ENCODE results near the gene GRIN1.

The GRIN1 gene

DNA sequence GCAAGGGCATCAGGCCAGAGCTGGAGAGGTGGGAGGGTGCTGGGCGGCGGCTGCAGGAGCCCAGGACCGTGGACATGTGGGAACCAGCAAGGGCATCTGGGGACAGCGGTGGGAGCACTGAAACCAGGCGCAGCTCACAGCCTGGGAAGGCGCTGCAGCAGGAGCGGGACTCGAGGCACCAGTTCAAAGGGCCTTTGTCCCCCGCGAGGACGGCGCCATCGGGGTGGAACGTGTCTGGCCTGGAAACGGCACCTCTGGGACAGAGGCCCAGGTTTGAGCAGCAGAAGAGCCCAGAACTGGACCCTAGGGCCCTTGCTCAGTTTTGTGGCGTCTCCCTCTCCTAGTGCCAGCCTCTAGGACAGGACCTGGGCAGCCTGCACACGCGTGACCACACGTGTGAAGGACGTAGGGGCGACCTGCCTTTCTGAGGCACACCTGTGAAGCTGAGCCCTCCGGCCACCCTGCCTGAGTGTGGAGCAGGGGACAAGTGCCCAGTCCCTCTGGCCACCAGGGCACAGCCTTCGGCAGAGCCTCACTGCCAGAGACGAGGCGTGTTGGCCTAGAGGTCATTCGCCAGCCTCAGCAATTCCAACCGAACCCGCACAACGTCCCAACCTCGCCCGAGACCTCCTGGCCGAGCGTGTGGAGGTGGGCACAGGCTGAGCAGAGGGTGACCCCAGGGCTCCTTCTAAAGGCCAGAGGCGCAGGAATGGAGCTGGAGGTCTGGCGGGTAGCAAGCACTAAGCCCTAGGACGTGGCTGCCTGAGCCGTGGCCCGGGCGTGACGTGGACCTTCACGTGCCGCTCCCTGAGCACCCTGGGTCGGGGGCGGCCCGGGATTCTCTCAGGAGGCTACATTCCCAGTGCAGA lies 35.1 kb downstream of the GRIN1 start:
- in situ Hi-C loops (cut with MboI; ENCODE audit: low sequenced_read_pairs), result no loop called here

DNA sequence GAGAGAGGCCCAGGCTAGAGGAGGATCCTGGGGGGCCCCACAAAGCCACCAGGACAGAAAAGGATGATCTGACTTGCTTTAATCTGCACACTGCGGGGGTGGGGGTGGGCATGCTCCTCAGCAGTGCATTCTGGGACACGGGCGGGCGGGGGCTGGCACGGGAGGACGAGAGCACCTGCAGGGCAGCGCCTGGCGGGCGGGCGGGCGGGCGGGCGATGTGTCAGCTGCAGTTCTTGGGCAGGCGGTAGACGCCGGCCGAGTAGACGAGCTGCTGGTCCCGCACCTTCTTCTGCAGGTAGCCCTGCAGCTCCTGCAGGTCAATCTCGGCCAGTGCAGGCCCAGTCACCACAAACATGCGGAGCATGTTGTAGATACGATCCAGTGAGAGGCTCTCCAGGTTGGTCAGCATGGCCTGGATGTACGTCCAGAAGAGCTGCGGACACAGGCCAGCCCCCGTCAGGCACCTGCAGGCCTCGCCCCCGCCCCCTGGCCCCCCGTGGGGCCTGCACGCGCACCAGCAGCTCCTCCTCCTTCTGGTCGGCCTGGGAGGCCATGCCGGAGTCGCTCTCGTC lies 35.9 kb downstream of the GRIN1 start:
- in situ Hi-C loops (cut with MboI; ENCODE audit: low sequenced_read_pairs), result no loop called here

DNA sequence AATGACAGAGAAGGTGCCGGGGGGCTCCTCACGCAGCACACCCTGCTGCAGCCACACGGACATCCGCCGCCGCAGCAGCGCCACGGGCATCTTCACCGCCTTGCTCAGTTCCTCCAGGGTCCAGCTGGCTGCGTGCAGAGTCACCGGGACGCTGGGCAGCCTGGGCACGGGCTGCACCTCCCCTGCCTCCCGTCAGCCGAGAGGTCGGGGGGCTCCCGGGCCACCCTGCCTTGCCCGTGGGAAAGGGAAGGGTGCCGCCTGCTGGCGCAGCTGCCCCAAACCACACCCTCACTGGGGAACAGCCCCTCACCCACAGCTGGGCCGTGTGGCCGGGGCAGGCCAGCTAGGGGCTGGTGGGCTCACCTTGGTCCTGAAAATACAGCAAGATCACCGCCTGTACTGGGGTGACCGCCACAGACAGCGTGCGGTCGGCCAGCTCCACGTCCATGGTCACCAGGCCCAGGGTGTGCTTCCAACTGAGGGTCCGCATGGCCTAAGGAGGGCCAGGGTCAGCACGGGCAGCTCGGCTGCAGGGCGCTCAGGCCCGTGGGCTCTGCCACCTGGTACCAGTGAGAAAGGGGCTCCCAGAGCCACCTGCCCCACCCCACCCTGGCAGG lies 36.5 kb downstream of the GRIN1 start:
- in situ Hi-C loops (cut with MboI; ENCODE audit: low sequenced_read_pairs), result no loop called here

DNA sequence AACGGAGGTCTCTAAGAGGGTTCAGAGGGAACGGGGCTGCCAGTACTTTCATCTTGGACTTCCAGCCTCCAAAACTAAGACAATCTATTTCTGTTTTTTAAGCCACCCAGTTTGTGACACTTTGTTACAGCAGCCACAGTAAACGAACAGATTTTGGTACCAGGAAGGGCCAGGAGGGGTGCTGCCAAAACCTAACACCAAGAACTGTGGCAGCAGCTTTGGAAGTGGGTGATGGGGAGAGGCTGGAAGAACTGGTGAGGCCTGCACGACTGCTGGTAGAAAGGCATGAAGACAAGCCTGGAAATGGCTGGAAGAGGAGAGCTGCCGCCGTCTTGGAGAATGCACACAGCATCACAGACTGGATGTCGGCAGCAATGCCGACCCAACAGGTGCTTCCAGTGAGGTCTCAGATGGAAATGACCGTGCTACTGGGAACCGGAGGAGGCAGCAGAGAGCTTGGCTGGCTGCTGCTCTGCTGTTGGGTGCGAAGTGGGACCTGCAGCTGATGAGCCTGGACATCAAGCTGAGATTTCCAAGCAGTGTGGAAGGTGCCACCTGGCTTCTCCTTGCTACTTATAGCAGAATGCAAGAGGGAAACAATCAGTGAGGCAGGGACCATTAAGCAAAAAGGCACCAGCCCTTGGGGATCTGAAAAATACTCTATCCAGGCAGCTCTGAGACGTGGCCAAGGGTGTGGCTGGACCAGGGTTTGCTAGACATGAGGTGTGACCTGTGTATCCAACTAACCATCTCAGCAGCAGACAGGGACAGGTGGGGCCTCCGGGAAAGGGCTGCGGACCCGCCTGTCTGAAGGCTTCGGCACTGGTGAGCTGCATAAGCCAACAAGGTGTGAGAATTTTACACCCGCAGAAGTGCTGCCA lies 37.6 kb downstream of the GRIN1 start:
- in situ Hi-C loops (cut with MboI; ENCODE audit: low sequenced_read_pairs), result no loop called here

DNA sequence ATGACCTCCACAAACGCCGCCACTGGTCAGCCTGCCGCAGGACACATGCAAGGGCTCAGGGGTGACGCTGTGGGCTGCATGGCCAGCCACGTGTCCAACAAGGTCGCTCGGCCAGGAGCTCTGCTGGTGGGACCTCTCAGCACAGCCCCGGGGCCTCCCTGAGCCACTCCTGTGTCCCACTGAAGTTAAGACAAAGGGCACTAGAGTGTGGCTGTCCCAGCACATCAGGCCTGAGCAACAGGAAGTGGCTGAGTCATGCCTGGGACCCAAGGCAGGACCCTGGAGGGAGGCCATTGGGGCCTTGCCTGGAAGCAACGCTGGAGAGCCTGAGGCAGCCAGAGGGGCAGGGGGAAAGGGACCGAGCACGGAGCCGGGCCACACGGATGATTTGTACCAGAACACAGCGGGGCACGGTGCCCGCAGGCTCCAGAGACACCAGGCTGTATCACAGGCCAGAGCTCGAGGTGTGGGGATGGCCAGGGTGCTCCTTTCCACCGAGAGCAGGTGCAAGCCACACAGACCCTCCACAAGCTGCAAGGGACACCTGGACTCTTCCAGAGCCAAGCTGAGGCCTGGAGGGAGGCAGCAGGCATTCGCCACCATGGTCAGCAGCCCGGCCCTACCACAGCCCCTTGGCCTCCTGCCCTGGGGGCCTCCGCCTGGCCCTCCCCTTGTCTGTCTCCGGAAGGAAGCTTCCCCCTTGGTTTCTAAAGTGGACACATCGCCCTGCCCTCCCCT lies 39.4 kb downstream of the GRIN1 start:
- in situ Hi-C loops (cut with MboI; ENCODE audit: low sequenced_read_pairs), result no loop called here

DNA sequence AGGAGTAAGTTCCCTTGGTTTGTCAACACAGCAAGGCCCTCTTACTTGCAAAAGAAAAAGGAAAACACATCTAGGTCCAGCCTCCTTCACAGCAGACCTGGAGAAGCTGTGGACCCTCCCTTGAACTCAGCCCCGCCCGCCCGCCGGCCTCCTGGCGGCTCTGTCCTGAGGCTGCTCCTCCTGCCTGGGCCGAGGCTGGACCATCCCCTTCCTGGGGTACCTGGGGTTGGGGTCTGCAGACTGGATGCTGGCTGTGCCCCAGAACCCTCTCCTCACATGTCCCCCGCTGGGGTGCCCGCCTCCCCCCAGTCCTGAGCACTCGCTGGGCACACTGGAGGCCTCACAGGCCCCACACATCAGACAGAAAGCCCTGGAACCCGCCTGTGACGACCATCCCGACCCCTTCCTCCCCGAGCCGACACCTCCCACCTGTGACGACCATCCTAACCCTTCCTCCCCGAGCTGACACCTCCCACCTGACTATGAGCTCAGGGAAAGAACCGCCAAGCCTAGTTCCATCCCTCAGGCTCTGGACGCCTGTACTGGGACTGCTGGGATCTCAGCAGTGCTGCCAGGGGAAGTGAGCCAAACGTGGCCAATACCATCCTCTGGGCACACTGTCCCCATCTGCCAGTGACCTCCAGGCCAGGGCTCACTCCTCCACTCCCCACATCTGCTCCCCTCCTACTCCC lies 40.1 kb downstream of the GRIN1 start:
- in situ Hi-C loops (cut with MboI; ENCODE audit: low sequenced_read_pairs), result no loop called here

DNA sequence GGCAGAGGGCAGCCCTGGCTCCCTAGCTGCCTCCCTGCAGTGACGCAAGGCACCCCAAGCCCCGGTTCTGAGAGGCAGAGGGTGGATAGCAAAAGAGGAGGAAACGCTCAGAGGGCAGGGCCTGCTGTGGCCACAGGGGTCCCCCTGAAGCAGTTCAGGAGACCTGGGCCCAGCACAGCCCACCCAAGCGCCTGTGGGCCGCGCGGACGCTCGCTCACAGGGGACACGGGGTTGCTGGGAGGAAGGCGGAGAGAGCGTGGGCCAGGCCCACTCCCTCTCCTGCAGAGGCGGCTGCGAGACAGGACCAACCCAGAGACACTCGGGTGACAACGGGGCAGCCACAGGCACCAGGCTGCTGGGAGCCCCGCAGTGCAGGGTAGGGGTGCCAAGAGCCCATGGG lies 40.8 kb downstream of the GRIN1 start:
- in situ Hi-C loops (cut with MboI; ENCODE audit: low sequenced_read_pairs), result no loop called here

DNA sequence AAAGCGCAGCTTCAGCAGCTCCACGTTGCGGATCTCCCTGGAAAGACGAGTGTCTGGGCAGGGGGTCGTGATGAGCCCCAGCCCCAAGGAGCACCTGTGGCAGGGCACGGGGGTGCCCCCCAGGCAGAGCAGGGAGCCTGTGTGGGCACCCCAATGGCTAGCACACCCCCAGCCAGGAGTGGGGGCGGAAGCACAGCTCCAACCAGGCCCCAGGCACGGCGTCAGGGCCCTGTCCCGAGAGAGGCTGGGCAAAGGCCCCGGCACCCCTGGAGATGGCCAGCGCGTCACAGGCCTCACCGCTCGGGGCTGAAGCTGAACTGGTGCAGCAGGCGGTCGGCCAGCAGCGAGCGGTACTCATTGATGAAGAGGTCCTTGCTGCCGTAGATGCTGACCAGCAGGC lies 41.5 kb downstream of the GRIN1 start:
- in situ Hi-C loops (cut with MboI; ENCODE audit: low sequenced_read_pairs), result no loop called here

DNA sequence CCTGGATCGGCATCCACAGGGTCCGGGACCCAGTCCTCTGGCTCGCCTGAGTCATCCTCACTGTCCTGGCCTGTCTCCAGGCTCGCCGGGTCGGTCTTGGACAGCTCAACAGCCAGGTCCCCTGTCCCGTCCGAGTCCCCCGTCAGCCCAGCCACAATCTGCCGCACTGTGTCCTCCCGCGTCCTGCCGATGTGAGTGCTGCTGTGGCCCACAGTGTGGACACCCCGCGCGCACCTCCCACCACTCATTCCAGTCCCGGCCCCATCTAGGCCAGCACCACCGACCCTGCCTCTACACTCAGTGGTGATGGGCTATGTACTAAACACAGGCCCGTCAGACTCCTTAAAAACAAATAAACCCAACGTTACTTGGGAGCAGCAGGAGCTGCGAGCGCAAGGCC lies 42.7 kb downstream of the GRIN1 start:
- in situ Hi-C loops (cut with MboI; ENCODE audit: low sequenced_read_pairs), result no loop called here

DNA sequence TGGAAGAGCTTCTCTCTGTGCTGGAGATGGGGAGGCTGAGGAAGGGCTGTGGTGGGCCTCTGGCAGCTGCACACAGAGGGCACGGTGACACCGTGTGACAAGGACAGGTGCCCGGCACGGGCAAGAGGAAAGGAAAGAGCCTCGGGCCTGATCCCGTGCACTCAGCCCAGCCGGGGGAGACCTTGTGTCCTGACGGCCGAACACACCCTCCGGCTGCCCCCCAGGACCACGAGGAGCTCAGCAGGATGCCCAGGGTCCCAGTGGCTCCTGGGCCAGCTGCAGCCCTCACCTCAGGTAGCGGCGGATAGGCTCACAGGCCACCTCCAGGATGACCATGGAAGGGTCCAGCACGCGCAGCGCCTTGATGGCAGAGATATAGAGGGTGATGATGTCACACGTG lies 43.9 kb downstream of the GRIN1 start:
- in situ Hi-C loops (cut with MboI; ENCODE audit: low sequenced_read_pairs), result no loop called here

DNA sequence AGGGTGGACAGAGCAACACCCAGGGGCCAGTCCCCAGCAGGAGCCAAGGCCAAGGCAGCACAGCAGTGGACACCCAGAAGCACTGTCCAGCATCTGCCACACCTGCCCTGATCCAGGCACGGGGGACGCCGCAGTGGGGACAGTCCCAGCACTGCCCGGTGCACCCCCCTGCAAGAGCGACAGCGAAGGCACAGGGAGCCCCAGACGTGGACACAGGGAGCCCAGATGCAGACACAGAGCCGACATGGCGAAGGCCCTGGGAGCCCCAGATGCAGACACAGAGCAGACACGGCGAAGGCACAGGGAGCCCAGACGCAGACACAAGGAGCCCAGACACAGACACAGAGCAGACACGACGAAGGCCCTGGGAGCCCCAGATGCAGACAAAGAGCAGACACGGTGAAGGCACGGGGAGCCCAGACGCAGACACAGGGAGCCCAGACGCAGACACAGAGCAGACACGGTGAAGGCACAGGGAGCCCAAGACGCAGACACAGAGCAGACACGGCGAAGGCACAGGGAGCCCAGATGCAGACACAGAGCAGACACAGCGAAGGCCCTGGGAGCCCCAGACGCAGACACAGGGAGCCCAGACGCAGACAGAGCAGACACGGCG lies 45.1 kb downstream of the GRIN1 start:
- in situ Hi-C loops (cut with MboI; ENCODE audit: low sequenced_read_pairs), result no loop called here

DNA sequence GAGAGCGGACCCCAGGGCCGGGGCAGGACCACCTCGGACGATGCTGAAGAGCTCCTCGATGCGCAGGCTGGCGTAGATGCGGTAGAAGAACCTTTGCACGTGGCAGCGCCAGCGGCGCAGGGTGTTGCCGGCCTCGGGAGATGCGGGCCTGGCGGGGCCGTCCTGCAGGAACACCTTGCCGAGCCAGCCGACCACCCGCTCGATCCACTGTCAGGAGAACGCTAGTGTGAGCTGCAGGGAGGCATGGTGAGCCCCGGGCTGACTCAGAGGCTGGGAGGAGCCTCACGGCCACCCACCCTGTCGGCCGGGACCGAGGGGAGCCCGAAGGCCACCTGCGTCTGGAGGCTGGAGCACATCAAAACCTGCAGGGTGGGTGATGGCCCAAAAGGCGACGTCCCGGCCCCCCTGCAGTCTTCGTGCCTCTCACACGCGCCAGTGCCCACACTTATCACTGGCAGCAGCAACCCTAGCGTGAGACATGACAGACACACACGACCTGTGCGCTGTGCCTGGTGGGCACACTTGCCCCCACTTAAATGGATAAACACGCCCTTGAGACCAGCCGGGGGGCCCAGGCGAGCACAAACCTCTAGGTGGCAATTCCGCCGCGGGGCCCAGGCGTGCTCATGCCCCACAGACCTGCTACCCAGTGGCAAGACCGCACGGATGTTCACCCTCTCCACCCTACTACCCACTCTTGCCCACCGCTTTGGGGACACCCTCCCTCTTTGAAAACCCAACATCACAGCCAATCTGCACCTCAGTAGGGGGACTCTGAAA lies 46.1 kb downstream of the GRIN1 start:
- in situ Hi-C loops (cut with MboI; ENCODE audit: low sequenced_read_pairs), result no loop called here

DNA sequence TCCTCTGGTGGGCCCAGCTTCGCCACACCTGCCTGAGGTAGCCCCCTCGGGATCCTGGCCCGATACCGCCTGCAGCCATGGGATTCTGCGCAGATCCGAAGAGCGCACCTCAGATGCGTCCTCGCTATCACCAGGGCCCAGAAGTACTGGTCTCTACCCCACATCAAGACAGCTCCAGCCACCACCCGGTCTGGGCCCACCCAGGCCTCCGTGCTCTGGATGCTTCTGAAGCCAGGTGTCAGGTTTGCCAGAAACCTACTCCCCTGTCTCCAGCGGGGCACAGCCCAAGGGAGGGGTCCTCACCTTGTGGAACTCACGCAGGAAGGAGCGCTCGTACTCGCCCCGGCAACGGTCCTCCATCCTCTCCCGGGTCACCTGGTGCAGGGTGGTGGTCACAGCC lies 47.0 kb downstream of the GRIN1 start:
- in situ Hi-C loops (cut with MboI; ENCODE audit: low sequenced_read_pairs), result no loop called here

DNA sequence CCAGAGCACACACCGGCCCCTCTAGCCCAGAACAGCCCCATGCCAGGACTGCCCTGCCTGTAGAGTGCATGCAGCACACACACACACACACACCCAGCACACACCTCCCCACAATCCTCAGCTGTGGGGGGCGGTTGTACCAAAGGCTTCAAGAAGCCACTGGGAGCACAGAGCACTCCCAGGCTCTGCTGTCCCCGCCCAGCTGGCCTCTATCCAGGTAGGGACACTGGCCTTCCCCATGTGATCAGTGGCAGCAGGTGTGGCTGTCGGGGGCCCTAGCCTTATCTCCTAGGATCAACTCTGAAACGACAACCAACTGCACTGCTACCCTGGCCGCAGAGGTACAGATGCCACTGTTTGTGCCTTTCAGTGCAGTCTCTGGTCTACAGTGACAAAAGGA lies 47.4 kb downstream of the GRIN1 start:
- in situ Hi-C loops (cut with MboI; ENCODE audit: low sequenced_read_pairs), result no loop called here

DNA sequence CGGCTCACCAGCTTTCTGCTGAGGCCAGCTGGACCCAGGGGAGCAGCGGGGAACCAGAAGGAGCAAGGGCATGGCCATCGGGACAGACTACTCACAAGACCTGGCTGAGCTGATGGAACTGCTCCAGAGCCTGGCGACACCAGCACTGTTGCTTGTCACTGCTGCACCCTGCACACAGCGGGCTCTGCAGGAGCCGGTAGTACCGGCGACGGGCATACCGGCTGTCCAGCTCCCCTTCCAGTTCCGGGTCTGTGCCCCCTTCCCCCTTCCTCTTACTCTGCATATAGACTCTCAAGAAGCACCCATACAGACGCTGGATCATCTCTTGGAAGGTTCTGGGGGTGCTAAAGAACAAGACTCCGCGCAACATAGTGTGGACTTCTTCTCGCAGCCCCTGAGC lies 48.4 kb downstream of the GRIN1 start:
- in situ Hi-C loops (cut with MboI; ENCODE audit: low sequenced_read_pairs), result no loop called here

DNA sequence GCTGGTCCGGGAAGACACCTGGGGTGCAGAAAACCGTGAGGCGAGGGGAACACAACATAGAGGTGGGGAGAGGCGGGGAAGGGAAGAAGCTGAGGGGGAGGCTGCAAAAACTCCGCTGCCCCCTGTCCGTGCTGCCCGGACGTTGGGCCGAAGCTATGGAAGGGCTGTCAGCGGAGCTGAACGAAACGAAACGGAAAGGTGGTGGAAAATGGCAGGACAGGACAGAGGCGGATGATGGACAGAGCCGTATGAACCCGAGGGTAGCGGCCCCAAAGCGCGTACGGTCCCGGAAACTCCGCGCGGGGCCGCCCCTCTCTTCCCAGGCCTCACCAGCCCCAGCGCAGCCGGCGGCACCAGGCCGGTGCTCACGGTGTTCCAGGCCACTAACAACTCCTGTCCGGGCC lies 49.1 kb downstream of the GRIN1 start:
- in situ Hi-C loops (cut with MboI; ENCODE audit: low sequenced_read_pairs), result no loop called here

DNA sequence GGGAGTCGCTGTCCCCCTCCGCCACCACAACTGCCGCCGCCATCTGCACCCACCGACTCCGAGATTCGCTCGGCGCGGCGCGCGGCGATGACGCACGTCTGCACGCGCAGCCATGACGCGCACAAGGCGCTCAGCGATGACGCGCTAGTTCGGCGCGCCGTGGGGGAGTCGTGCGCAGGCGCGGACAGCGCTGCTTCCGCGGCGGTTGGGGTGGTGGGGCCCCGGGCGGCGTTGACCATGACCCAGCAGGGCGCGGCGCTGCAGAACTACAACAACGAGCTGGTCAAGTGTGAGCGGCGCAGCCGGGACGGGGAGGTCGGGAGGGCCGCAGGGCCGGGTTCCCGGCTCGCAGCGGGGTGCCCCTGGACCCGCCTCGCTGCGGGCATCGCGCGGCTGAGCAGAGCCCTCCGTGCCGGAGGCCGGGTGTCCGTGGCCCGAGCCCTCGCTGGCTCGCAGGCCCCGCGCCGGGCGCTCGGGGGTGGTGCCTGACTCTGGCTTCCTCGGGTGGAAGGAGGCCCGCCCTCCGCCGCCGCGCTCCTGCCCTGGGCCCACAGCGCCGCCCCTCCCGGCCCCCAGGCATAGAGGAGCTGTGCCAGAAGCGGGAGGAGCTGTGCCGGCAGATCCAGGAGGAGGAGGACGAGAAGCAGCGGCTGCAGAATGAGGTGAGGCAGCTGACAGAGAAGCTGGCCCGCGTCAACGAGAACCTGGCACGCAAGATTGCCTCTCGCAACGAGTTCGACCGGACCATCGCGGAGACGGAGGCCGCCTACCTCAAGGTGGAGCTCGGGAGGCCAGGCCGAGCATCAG lies 49.7 kb downstream of the GRIN1 start, which contains the start of the genes ANAPC2 and SSNA1:
Gene ANAPC2, minus strand, starts transcription at position 71 of the 807 bp plus-strand sequence. Its CDS starts 28 bp downstream, at position 43.
Gene SSNA1, plus strand, starts transcription at position 187 of the 807 bp plus-strand sequence. Its CDS starts 51 bp downstream, at position 238.
- in situ Hi-C loops (cut with MboI; ENCODE audit: low sequenced_read_pairs), result no loop called here

All from hTERT RPE-1 (cell line).